ENCODE results near the gene NFIX. TPM values are rescaled to one million over a fixed set of nuclear protein-coding genes. Genes with fewer than 3 reads are reported as not detected.
"Not testable (repeated sequence)": the region's sequence is repeated elsewhere in the genome, so short reads cannot be mapped to it uniquely, and the experiment has no call there.

Gene NFIX
- total RNA-seq, 4 donors from 2014 or later, result 31.9 to 128 (median 105) TPM

DNA sequence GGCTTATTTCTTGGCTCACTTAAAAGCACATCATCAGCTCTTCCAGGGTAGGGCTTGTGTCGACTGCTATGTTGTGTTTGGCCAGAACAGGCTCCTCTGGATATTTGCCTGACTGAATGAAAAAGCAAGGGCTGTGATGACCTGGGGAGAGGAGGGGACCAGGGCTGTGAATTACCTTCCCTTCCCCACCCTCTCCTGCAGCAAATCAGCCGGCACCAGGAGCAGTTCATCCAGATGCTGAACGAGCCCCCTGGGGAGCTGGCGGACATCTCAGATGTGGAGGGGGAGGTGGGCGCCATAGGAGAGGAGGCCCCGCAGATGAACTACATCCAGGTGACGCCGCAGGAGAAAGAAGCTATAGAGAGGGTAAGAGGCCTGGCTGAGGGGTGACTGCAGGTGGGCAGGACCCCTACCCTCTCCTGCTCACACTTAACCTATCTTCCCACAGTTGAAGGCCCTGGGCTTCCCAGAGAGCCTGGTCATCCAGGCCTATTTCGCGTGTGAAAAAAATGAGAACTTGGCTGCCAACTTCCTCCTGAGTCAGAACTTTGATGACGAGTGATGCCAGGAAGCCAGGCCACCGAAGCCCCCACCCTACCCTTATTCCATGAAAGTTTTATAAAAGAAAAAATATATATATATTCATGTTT, 42.7 kb upstream of the NFIX start:
- intact Hi-C loops (cut with DNase I; ENCODE audit: low total_unique reads), result no loop called here
- H3K4me3 ChIP-seq, result no peak overlapping the region
- H3K4me1 ChIP-seq, result peaks cover 53 to 56% of the 10 kb centered on the region in 2 donors
- H3K27ac ChIP-seq, result peak overlapping the region; percentile 45 to 96 (median 81)
- peaks cover 0 to 63% of the 10 kb centered on the region in 2 donors for H3K36me3 ChIP-seq
- H3K9me3 ChIP-seq, result no peaks in the 10 kb centered on the region
- no peak for DNase-seq
- no peak for TF ChIP-seq POLR2A (IDR thresholded peaks at IDR 0.05)
- TF ChIP-seq, protein P1, sequence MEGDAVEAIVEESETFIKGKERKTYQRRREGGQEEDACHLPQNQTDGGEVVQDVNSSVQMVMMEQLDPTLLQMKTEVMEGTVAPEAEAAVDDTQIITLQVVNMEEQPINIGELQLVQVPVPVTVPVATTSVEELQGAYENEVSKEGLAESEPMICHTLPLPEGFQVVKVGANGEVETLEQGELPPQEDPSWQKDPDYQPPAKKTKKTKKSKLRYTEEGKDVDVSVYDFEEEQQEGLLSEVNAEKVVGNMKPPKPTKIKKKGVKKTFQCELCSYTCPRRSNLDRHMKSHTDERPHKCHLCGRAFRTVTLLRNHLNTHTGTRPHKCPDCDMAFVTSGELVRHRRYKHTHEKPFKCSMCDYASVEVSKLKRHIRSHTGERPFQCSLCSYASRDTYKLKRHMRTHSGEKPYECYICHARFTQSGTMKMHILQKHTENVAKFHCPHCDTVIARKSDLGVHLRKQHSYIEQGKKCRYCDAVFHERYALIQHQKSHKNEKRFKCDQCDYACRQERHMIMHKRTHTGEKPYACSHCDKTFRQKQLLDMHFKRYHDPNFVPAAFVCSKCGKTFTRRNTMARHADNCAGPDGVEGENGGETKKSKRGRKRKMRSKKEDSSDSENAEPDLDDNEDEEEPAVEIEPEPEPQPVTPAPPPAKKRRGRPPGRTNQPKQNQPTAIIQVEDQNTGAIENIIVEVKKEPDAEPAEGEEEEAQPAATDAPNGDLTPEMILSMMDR (IDR thresholded peaks at IDR 0.05 in 4 of 5, conservative IDR thresholded peaks at IDR 0.05 in 1 of 5), result no peak
- ATAC-seq, result no peak
- no peaks in the 10 kb centered on the region for H3K27me3 ChIP-seq
- in situ Hi-C loops (cut with MboI; ENCODE audit: low sequenced_read_pairs in 4 of 4), result loop anchor here in 1 of 4 donors (25.0 kb wide), 1 partner anchor 310 kb away; no protein-coding TSS in a partner anchor

GRCh38 chr19:12953138-12953798, 42.0 kb upstream of the NFIX start:
- no peak for ATAC-seq
- peaks cover 50% of the 10 kb centered on the region in 2 donors for H3K4me1 ChIP-seq

DNA sequence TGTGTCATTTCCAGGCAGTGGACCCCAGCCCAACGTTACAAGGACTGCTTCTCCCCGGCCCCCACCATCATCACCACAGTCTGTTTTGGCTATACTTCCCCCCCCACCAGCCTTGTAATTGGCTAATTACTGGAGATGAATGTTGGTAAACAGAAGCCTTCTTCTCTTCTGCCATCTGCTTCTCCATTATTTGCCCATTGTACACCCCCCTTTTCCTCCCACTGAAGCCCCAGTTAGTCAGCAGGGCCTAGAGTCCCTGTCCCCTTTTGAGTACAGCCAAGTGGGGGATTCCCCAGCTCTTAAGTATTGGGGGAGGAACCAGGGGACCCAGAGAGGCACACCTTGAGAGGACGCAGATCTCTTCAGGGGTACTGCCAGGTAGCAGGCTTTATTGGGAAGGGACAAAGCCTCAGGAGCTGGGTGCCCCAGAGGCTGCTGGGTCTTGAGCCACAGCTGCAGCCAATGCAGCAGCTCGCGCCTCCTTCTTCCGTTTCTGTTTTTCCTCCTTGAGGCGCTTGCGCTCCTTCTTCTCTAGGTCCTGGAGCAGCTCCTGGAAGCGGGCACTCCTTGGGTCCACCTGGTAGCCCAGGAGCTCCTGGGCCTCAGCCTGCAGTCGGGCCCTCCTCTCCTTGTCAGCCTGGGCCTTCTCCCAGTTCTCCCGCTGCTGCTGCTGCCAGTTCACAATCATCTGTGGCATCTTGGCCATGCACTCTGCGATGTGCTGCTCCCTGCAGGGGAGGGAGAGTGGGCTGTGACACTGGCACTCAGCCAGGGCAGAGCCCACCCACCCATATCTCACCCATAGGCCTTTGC, 41.3 kb upstream of the NFIX start:
- DNase-seq (no peak), ATAC-seq (no peak)
- Histone ChIP-seq H3K9me3 (no peaks in the 10 kb centered on the region), H3K4me3 (no peak overlapping the region), H3K27ac (peak overlapping the region; percentile 45 to 96 (median 94)), H3K27me3 (no peaks in the 10 kb centered on the region), H3K36me3 (peaks cover 0 to 49% of the 10 kb centered on the region in 2 donors), H3K4me1 (peaks cover 49 to 50% of the 10 kb centered on the region in 2 donors)
- no peak for TF ChIP-seq POLR2A (IDR thresholded peaks at IDR 0.05)
- TF ChIP-seq, protein P1 (IDR thresholded peaks at IDR 0.05 in 4 of 5, conservative IDR thresholded peaks at IDR 0.05 in 1 of 5), result no peak
- in situ Hi-C loops (cut with MboI; ENCODE audit: low sequenced_read_pairs in 4 of 4) (loop anchor here in 1 of 4 donors (25.0 kb wide), 1 partner anchor 308 kb away; no protein-coding TSS in a partner anchor), intact Hi-C loops (cut with DNase I; ENCODE audit: low total_unique reads) (no loop called here)

More at GRCh38 chr19:12953138-12953798, 42.0 kb upstream of the NFIX start:
- Histone ChIP-seq H3K27ac (peak overlapping the region; percentile 45 to 96 (median 81)), H3K4me3 (no peak overlapping the region), H3K36me3 (peaks cover 0 to 57% of the 10 kb centered on the region in 2 donors), H3K27me3 (no peaks in the 10 kb centered on the region), H3K9me3 (no peaks in the 10 kb centered on the region)
- DNase-seq, result no peak
- intact Hi-C loops (cut with DNase I; ENCODE audit: low total_unique reads), result no loop called here
- TF ChIP-seq, protein P1 (IDR thresholded peaks at IDR 0.05 in 4 of 5, conservative IDR thresholded peaks at IDR 0.05 in 1 of 5), result no peak
- in situ Hi-C loops (cut with MboI; ENCODE audit: low sequenced_read_pairs in 4 of 4), result loop anchor here in 1 of 4 donors (25.0 kb wide), 1 partner anchor 309 kb away; no protein-coding TSS in a partner anchor

DNA sequence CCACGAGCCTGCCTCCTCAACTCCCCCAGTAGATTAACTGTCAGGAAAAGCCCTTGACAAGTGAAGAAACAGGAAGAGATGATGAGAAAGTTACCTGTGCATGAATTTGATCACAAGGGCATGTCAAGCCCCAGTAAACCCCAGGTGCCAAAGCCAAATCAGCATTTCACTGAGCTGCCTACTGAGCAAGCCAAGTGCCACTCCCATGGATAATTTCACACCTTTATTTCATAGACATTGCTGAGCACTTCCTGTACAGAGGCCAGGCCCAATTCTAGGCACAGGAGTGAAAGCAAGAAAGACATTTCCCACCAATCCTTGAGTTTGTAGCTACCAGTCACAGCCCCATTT, 40.7 kb upstream of the NFIX start:
- DNase-seq (no peak), ATAC-seq (no peak)
- peaks cover 0 to 44% of the 10 kb centered on the region in 2 donors for H3K36me3 ChIP-seq
- in situ Hi-C loops (cut with MboI; ENCODE audit: low sequenced_read_pairs in 4 of 4) (loop anchor here in 1 of 4 donors (25.0 kb wide), 1 partner anchor 308 kb away; no protein-coding TSS in a partner anchor), intact Hi-C loops (cut with DNase I; ENCODE audit: low total_unique reads) (no loop called here)
- H3K27ac ChIP-seq, result peak overlapping the region; percentile 92 to 96 (median 94)
- no peaks in the 10 kb centered on the region for H3K27me3 ChIP-seq
- no peaks in the 10 kb centered on the region for H3K9me3 ChIP-seq
- H3K4me3 ChIP-seq, result no peak overlapping the region
- H3K4me1 ChIP-seq, result peaks cover 43 to 45% of the 10 kb centered on the region in 2 donors
- TF ChIP-seq, protein P1 (IDR thresholded peaks at IDR 0.05 in 4 of 5, conservative IDR thresholded peaks at IDR 0.05 in 1 of 5), result no peak
- TF ChIP-seq POLR2A (IDR thresholded peaks at IDR 0.05), result no peak

- H3K4me3 ChIP-seq, result peak overlapping the region in 3 of 4 donors; percentile 89 to 95 (median 93)
- peaks cover 38 to 39% of the 10 kb centered on the region in 2 donors for H3K4me1 ChIP-seq
- ATAC-seq; H3K9me3 ChIP-seq; H3K27me3 ChIP-seq; DNase-seq; intact Hi-C loops (cut with DNase I; ENCODE audit: low total_unique reads): not testable (repeated sequence)
- in situ Hi-C loops (cut with MboI; ENCODE audit: low sequenced_read_pairs in 4 of 4), result loop anchor here in 1 of 4 donors (25.0 kb wide), 1 partner anchor 307 kb away; no protein-coding TSS in a partner anchor
- peak overlapping the region; percentile 92 to 96 (median 94) for H3K27ac ChIP-seq
- H3K36me3 ChIP-seq, result peaks cover 0 to 34% of the 10 kb centered on the region in 2 donors
Measured at GRCh38 chr19:12955575-12955974, 39.7 kb upstream of the NFIX start.

Data from gastrocnemius medialis (tissue), 4 donors.